NCI-H1436 (cell line): Measurements from ENCODE around the gene LCE6A.

ENCODE experiments used
- DNase-seq: peaks from one replicate; lab custom pipeline; 2025; lab: John Stamatoyannopoulos, UW

The LCE6A gene

GRCh38 chr1:152876827-152877226, 34.2 kb downstream of the LCE6A start:
- DNase-seq, result no peak

- DNase-seq, result no peak
These were observed 35.4 kb downstream of the LCE6A start, which contains the start of gene SMCP for GRCh38 chr1:152878042-152878441. Gene SMCP (plus strand): TSS chr1:152878322. CDS start chr1:152884423, 6,101 bp downstream.

GRCh38 chr1:152879559-152880198, 37.0 kb downstream of the LCE6A start:
- no peak for DNase-seq

GRCh38 chr1:152880316-152880715, 37.7 kb downstream of the LCE6A start:
- DNase-seq, result no peak

- no peak for DNase-seq
These were observed 38.3 kb downstream of the LCE6A start for GRCh38 chr1:152880907-152881306.

GRCh38 chr1:152884085-152884484, 41.4 kb downstream of the LCE6A start:
- DNase-seq, result no peak

GRCh38 chr1:152884506-152884905, 41.9 kb downstream of the LCE6A start:
- no peak for DNase-seq

- DNase-seq, result no peak
These were observed 42.4 kb downstream of the LCE6A start for GRCh38 chr1:152884966-152885624.

GRCh38 chr1:152886085-152886484, 43.4 kb downstream of the LCE6A start:
- DNase-seq, result no peak

- DNase-seq, result peak; percentile 73
These were observed 44.2 kb downstream of the LCE6A start for GRCh38 chr1:152886758-152887409.

- DNase-seq, result no peak
These were observed 45.5 kb downstream of the LCE6A start for GRCh38 chr1:152888126-152888525.
